Measurements from ENCODE around the gene NUBP2.

The NUBP2 gene

GRCh38 chr16:1757714-1758461, 24.9 kb upstream of the NUBP2 start:
- Histone ChIP-seq H3K4me1 (no peaks in the 10 kb centered on the region), H3K4me3 (ENCODE audit: low read depth, low read length) (no peak overlapping the region), H3K9me3 (no peaks in the 10 kb centered on the region), H3K36me3 (peaks cover 43% of the 10 kb centered on the region), H3K27me3 (no peaks in the 10 kb centered on the region)
- no peak for TF ChIP-seq CTCF (IDR thresholded peaks at IDR 0.05; ENCODE audit: low read depth, low read length)
- no peak for DNase-seq

GRCh38 chr16:1758923-1759322, 23.8 kb upstream of the NUBP2 start:
- DNase-seq, result no peak
- TF ChIP-seq CTCF (IDR thresholded peaks at IDR 0.05; ENCODE audit: low read depth, low read length), result no peak
- no peaks in the 10 kb centered on the region for H3K27me3 ChIP-seq
- no peak overlapping the region for H3K4me3 ChIP-seq (ENCODE audit: low read depth, low read length)
- no peaks in the 10 kb centered on the region for H3K9me3 ChIP-seq
- H3K36me3 ChIP-seq, result peaks cover 42% of the 10 kb centered on the region
- no peaks in the 10 kb centered on the region for H3K4me1 ChIP-seq

- H3K27me3 ChIP-seq, result no peaks in the 10 kb centered on the region
- H3K4me3 ChIP-seq (ENCODE audit: low read depth, low read length), result no peak overlapping the region
- H3K4me1 ChIP-seq, result no peaks in the 10 kb centered on the region
- no peaks in the 10 kb centered on the region for H3K9me3 ChIP-seq
- TF ChIP-seq CTCF (IDR thresholded peaks at IDR 0.05; ENCODE audit: low read depth, low read length), result no peak
- peaks cover 43% of the 10 kb centered on the region for H3K36me3 ChIP-seq
- no peak for DNase-seq
Observed at GRCh38 chr16:1759511-1759910, 23.2 kb upstream of the NUBP2 start.

- Histone ChIP-seq H3K36me3 (peaks cover 55% of the 10 kb centered on the region), H3K4me1 (no peaks in the 10 kb centered on the region), H3K4me3 (ENCODE audit: low read depth, low read length) (no peak overlapping the region), H3K9me3 (no peaks in the 10 kb centered on the region), H3K27me3 (no peaks in the 10 kb centered on the region)
- TF ChIP-seq CTCF (IDR thresholded peaks at IDR 0.05; ENCODE audit: low read depth, low read length), result no peak
- DNase-seq, result no peak
Observed at GRCh38 chr16:1760911-1761310, 21.8 kb upstream of the NUBP2 start.

GRCh38 chr16:1761751-1762150, 21.0 kb upstream of the NUBP2 start:
- no peaks in the 10 kb centered on the region for H3K4me1 ChIP-seq

More at GRCh38 chr16:1761751-1762150, 21.0 kb upstream of the NUBP2 start:
- TF ChIP-seq CTCF (IDR thresholded peaks at IDR 0.05; ENCODE audit: low read depth, low read length), result no peak
- H3K4me3 ChIP-seq (ENCODE audit: low read depth, low read length), result no peak overlapping the region
- no peaks in the 10 kb centered on the region for H3K27me3 ChIP-seq
- no peaks in the 10 kb centered on the region for H3K9me3 ChIP-seq
- no peak for DNase-seq
- H3K36me3 ChIP-seq, result peaks cover 59% of the 10 kb centered on the region

Data from BE2C (cell line).